Measurements from ENCODE around the gene MAPRE3.

MAPRE3 gene

GRCh38 chr2:26950246-26950645 is 20.2 kb upstream of the MAPRE3 start:
- DNase-seq, result no peak

GRCh38 chr2:26951236-26951635 is 19.2 kb upstream of the MAPRE3 start:
- no peak for DNase-seq

GRCh38 chr2:26952374-26952773 is 18.1 kb upstream of the MAPRE3 start:
- no peak for DNase-seq

- DNase-seq, result no peak
Observed at GRCh38 chr2:26954135-26954534, 16.3 kb upstream of the MAPRE3 start.

- DNase-seq, result no peak
Observed at GRCh38 chr2:26957041-26957440, 13.4 kb upstream of the MAPRE3 start.

GRCh38 chr2:26957534-26957933 is 12.9 kb upstream of the MAPRE3 start:
- DNase-seq, result no peak

GRCh38 chr2:26959331-26959730 is 11.1 kb upstream of the MAPRE3 start:
- DNase-seq, result peak; percentile 47 to 48

GRCh38 chr2:26964446-26965130 is 5.8 kb upstream of the MAPRE3 start:
- no peak for DNase-seq

GRCh38 chr2:26968001-26968400 is 2.4 kb upstream of the MAPRE3 start:
- DNase-seq, result no peak

- peak; percentile 21 to 58 for DNase-seq
Observed at GRCh38 chr2:26969077-26969844, 1.2 kb upstream of the MAPRE3 start.

GRCh38 chr2:26970928-26971627 is 641 bp downstream of the MAPRE3 start:
- peak; percentile 19 to 40 for DNase-seq

- DNase-seq, result no peak
Observed at GRCh38 chr2:26971911-26972786, 1.7 kb downstream of the MAPRE3 start.

GRCh38 chr2:26974352-26974751 is 3.9 kb downstream of the MAPRE3 start:
- DNase-seq, result no peak

GRCh38 chr2:26975102-26975501 is 4.7 kb downstream of the MAPRE3 start:
- DNase-seq, result no peak

- no peak for DNase-seq
Observed at GRCh38 chr2:26975656-26976055, 5.2 kb downstream of the MAPRE3 start.

- DNase-seq, result no peak
Observed at GRCh38 chr2:26976237-26976636, 5.8 kb downstream of the MAPRE3 start.

GRCh38 chr2:26977012-26977411 is 6.6 kb downstream of the MAPRE3 start:
- no peak for DNase-seq

- no peak for DNase-seq
Observed at GRCh38 chr2:26978061-26978596, 7.7 kb downstream of the MAPRE3 start.

- DNase-seq, result peak; percentile 35 to 53
Observed at GRCh38 chr2:26979741-26980140, 9.3 kb downstream of the MAPRE3 start.

- no peak for DNase-seq
Observed at GRCh38 chr2:26980971-26981370, 10.5 kb downstream of the MAPRE3 start.

GRCh38 chr2:26982102-26982742 is 11.8 kb downstream of the MAPRE3 start:
- DNase-seq, result peak; percentile 32 to 40

- no peak for DNase-seq
Observed at GRCh38 chr2:26983746-26984145, 13.3 kb downstream of the MAPRE3 start.

All from inflammatory macrophage (primary cell).